Kidney epithelial cell (primary cell): ENCODE data around the gene MTHFD1L. TPM values are rescaled to one million over a fixed set of nuclear protein-coding genes. Genes with fewer than 3 reads are reported as not detected.

Source experiments
- DNase-seq: peaks from one replicate; pipeline ENCODE4 v3.0.0-alpha.2; 2010; ENCODE audit warnings: low read depth
- H3K27me3 ChIP-seq: 2 replicates; pipeline ENCODE4 v1.6.0; 2011; ENCODE audit warnings: low read length; ENCODE audit not compliant: control insufficient read depth, insufficient read depth
- H3K36me3 ChIP-seq: 2 replicates; pipeline ENCODE4 v1.5.1; 2011; ENCODE audit warnings: low read length; ENCODE audit not compliant: control insufficient read depth, insufficient read depth
- H3K4me3 ChIP-seq: 2 replicates; pipeline ENCODE4 v1.5.1; 2011; ENCODE audit warnings: low read depth, mild to moderate bottlenecking, control low read depth, low read length
- total RNA-seq: library from RNA; depleted of rRNA; stranded (reverse); fragments of >200 nt; gene quantifications from 2 replicates; pipeline ENCODE4 v1.2.3, GENCODE V29; 2015
- TF ChIP-seq, protein P1 (sequence below): IDR thresholded peaks from 2 replicates; pipeline ENCODE4 v1.5.1; 2011; ENCODE audit warnings: mild to moderate bottlenecking, moderate library complexity, low read length, control low read depth, inconsistent platforms; ENCODE audit not compliant: insufficient read depth, poor library complexity, severe bottlenecking

Gene MTHFD1L
- total RNA-seq, 1 donor from 2014 or later, result 116 TPM

DNA sequence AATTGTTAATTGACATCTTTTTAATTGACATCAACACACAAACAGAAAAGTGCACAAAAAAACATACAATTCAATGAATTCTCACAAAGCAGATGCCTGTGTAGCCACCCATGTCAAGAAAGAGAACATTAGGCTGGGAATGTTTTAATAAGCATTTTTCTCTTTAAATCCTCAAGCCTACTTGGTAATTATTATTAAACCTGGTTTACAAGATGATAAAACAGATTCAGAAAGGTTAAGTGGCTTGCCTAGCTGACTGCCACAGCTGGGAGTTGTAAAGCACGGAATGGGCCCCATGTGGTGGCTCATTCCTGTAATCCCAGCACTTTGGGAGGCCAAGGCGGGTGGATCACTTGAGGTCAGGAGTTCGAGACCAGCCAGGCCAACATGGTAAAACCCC lies 284.3 kb downstream of the MTHFD1L start:
- Histone ChIP-seq H3K36me3 (no peaks in the 10 kb centered on the region), H3K4me3 (no peak overlapping the region), H3K27me3 (no peaks in the 10 kb centered on the region)
- DNase-seq, result no peak
- TF ChIP-seq, protein P1, sequence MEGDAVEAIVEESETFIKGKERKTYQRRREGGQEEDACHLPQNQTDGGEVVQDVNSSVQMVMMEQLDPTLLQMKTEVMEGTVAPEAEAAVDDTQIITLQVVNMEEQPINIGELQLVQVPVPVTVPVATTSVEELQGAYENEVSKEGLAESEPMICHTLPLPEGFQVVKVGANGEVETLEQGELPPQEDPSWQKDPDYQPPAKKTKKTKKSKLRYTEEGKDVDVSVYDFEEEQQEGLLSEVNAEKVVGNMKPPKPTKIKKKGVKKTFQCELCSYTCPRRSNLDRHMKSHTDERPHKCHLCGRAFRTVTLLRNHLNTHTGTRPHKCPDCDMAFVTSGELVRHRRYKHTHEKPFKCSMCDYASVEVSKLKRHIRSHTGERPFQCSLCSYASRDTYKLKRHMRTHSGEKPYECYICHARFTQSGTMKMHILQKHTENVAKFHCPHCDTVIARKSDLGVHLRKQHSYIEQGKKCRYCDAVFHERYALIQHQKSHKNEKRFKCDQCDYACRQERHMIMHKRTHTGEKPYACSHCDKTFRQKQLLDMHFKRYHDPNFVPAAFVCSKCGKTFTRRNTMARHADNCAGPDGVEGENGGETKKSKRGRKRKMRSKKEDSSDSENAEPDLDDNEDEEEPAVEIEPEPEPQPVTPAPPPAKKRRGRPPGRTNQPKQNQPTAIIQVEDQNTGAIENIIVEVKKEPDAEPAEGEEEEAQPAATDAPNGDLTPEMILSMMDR, result no peak
